HG02763 (cell line): ENCODE results near the gene PGM5.

Source experiments
- ATAC-seq: cut with Tn5 transposase; IDR thresholded peaks from one replicate; pipeline ENCODE4 v1.9.1; 2021; ENCODE audit warnings: mild to moderate bottlenecking, moderate library complexity; ENCODE audit not compliant: unreplicated experiment

Gene PGM5

GRCh38 chr9:68532131-68532530, 175.7 kb downstream of the PGM5 start:
- no peak for ATAC-seq

- no peak for ATAC-seq
Measured at GRCh38 chr9:68533678-68534077, 177.3 kb downstream of the PGM5 start.

- no peak for ATAC-seq
Measured at GRCh38 chr9:68536876-68537615, 180.6 kb downstream of the PGM5 start.

GRCh38 chr9:68537616-68537880, 181.1 kb downstream of the PGM5 start:
- no peak for ATAC-seq

- ATAC-seq, result no peak
Measured at GRCh38 chr9:68538200-68538599, 181.8 kb downstream of the PGM5 start.

GRCh38 chr9:68540712-68541535, 184.5 kb downstream of the PGM5 start, which contains the start of gene TMEM252:
Gene TMEM252, minus strand, starts transcription at chr9:68540883. Its CDS starts 69 bp downstream, at chr9:68540814.
- no peak for ATAC-seq

GRCh38 chr9:68541568-68541967, 185.2 kb downstream of the PGM5 start:
- ATAC-seq, result no peak

- ATAC-seq, result no peak
Measured at GRCh38 chr9:68545033-68545705, 188.8 kb downstream of the PGM5 start.

- peak; percentile 79 for ATAC-seq
Measured at GRCh38 chr9:68546596-68547390, 190.4 kb downstream of the PGM5 start.

- no peak for ATAC-seq
Measured at GRCh38 chr9:68547417-68547816, 191.0 kb downstream of the PGM5 start.

GRCh38 chr9:68548241-68548640, 191.8 kb downstream of the PGM5 start:
- ATAC-seq, result no peak

GRCh38 chr9:68551191-68551590, 194.8 kb downstream of the PGM5 start:
- ATAC-seq, result no peak

GRCh38 chr9:68552700-68553476, 196.5 kb downstream of the PGM5 start:
- no peak for ATAC-seq

GRCh38 chr9:68555437-68556150, 199.2 kb downstream of the PGM5 start:
- ATAC-seq, result no peak

GRCh38 chr9:68558545-68558944, 202.1 kb downstream of the PGM5 start:
- ATAC-seq, result no peak

- ATAC-seq, result no peak
Measured at GRCh38 chr9:68560071-68560844, 203.8 kb downstream of the PGM5 start.

GRCh38 chr9:68562461-68562860, 206.1 kb downstream of the PGM5 start:
- no peak for ATAC-seq

- ATAC-seq, result no peak
Measured at GRCh38 chr9:68567565-68567964, 211.2 kb downstream of the PGM5 start.

GRCh38 chr9:68574150-68574549, 217.7 kb downstream of the PGM5 start:
- ATAC-seq, result no peak
